GM18870 (cell line): ENCODE measurements around the gene RELN.

ENCODE experiments used
- ATAC-seq: cut with Tn5 transposase; IDR thresholded peaks from one replicate; pipeline ENCODE4 v1.9.1; 2021; ENCODE audit warnings: moderate library complexity; ENCODE audit not compliant: unreplicated experiment

The RELN gene

GRCh38 chr7:103439661-103440060 is 549.8 kb downstream of the RELN start:
- ATAC-seq: no peak

- ATAC-seq: no peak
Measured at GRCh38 chr7:103437623-103438022, 551.8 kb downstream of the RELN start.

GRCh38 chr7:103432712-103433111 is 556.7 kb downstream of the RELN start:
- ATAC-seq: no peak

- ATAC-seq: no peak
Measured at GRCh38 chr7:103425177-103425576, 564.3 kb downstream of the RELN start.

- no peak for ATAC-seq
Measured at GRCh38 chr7:103423467-103424179, 565.8 kb downstream of the RELN start.
